ENCODE measurements around the gene FAIM. TPM values are rescaled to one million over a fixed set of nuclear protein-coding genes. Genes with fewer than 3 reads are reported as not detected.
"Not testable (repeated sequence)": the region's sequence is repeated elsewhere in the genome, so short reads cannot be mapped to it uniquely, and the experiment has no call there.

Gene FAIM
- total RNA-seq, 1 experiment from 2014 or later: 6.4 TPM

- TF ChIP-seq ATF1 (CRISPR knock-in tag; IDR thresholded peaks at IDR 0.05) (0 out of 2 replicates have a peak, but pooled peaks have one; percentile 9), ZNF671 (CRISPR knock-in tag; IDR thresholded peaks at IDR 0.05) (no peak), EMX1 (CRISPR knock-in tag; IDR thresholded peaks at IDR 0.05) (no peak), MAX (CRISPR knock-in tag; IDR thresholded peaks at IDR 0.05) (peak; percentile 95), ZNF263 (CRISPR knock-in tag; IDR thresholded peaks at IDR 0.05; ENCODE audit: low read depth) (no peak), HMGXB4 (CRISPR knock-in tag; IDR thresholded peaks at IDR 0.05) (peak; percentile 47; the same call in 1 of the 2 replicates), KAT7 (CRISPR knock-in tag; IDR thresholded peaks at IDR 0.05; ENCODE audit: borderline replicate concordance) (peak; percentile 73; the same call in 1 of the 2 replicates), ZNF232 (CRISPR knock-in tag; IDR thresholded peaks at IDR 0.05) (peak; percentile 91; the same call in 1 of the 2 replicates), MYBL2 (CRISPR knock-in tag; IDR thresholded peaks at IDR 0.05) (peak; percentile 100), CTCF (IDR thresholded peaks at IDR 0.05) (peak; percentile 86), CDX4 (CRISPR knock-in tag; IDR thresholded peaks at IDR 0.05; ENCODE audit: borderline replicate concordance) (no peak)
- TF ChIP-seq, protein P1, sequence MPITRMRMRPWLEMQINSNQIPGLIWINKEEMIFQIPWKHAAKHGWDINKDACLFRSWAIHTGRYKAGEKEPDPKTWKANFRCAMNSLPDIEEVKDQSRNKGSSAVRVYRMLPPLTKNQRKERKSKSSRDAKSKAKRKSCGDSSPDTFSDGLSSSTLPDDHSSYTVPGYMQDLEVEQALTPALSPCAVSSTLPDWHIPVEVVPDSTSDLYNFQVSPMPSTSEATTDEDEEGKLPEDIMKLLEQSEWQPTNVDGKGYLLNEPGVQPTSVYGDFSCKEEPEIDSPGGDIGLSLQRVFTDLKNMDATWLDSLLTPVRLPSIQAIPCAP (CRISPR knock-in tag; IDR thresholded peaks at IDR 0.05): peak; percentile 41; the same call in 1 of the 2 replicates
- TF ChIP-seq, protein P2, sequence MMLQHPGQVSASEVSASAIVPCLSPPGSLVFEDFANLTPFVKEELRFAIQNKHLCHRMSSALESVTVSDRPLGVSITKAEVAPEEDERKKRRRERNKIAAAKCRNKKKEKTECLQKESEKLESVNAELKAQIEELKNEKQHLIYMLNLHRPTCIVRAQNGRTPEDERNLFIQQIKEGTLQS (CRISPR knock-in tag; conservative IDR thresholded peaks at IDR 0.05): no peak
Observed at GRCh38 chr3:138594150-138594934, 14.2 kb upstream of the FAIM start, which contains the start of gene CEP70 (continued).

DNA sequence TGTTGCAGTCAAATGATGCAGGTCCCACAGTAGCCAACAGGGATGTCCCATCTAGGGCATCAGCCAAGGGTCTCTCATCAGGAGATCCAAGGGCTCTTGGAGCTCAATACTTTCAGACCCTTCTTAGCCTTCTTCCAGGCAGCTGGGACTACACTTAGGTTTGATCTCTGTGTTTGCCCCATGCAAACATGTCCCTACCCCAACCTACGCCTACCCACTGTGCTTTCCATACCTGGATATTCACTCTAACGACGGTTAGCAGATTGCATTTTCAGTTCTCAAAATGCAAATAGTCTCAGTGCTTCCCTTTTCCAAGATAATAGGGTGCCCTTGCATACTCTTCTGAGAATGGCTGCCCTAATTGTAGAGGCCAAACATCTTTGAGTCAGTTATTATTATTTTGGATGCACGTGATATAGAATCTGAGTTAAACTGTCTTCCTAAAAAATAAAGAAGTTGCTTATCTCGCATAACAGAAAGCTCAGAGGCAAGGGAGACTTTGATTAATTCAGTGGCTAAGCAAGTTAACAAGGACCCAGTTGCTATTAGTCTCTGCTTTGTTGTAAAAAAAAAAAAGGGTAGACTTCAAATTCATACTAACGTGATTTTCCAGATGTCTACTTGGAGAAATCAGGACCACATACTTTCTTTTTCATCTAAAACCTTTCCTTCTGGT is 13.5 kb upstream of the FAIM start:
- DNase-seq (ENCODE audit: low spot score): no peak
- H3K4me3 Mint-ChIP-seq: peak overlapping the region; percentile 96
- ChIA-PET POLR2A (interaction anchor here (0.9 to 2.0 kb wide), 3 partner anchors 321 to 341 kb away, joined by 5 to 13 read pairs (median 6); no protein-coding TSS in a partner anchor), CTCF (interaction anchor here (0.9 to 3.4 kb wide), 31 partner anchors 8 to 366 kb away, joined by 3 to 108 read pairs (median 5); partner anchors contain the start of genes ESYT3 and FAIM)
- H3K27ac Mint-ChIP-seq: peak overlapping the region; percentile 95
- TF ChIP-seq ESRRA (CRISPR knock-in tag; IDR thresholded peaks at IDR 0.05; ENCODE audit: borderline replicate concordance) (no peak), FOXP1 (CRISPR knock-in tag; IDR thresholded peaks at IDR 0.05; ENCODE audit: borderline replicate concordance) (no peak), ZNF232 (CRISPR knock-in tag; IDR thresholded peaks at IDR 0.05) (no peak), GRHL2 (CRISPR knock-in tag; IDR thresholded peaks at IDR 0.05; ENCODE audit: insufficient replicate concordance, severe bottlenecking) (no peak), ZNF121 (CRISPR knock-in tag; IDR thresholded peaks at IDR 0.05) (peak; percentile 56; the same call in 1 of the 2 replicates)
- no peak for ATAC-seq
- H3K4me1 Mint-ChIP-seq: peaks cover 21% of the 10 kb centered on the region
- H3K27me3 Mint-ChIP-seq (ENCODE audit: low read depth): no peaks in the 10 kb centered on the region
- peaks cover 16% of the 10 kb centered on the region for H3K9me3 Mint-ChIP-seq
- peaks cover 7% of the 10 kb centered on the region for H3K36me3 Mint-ChIP-seq

DNA sequence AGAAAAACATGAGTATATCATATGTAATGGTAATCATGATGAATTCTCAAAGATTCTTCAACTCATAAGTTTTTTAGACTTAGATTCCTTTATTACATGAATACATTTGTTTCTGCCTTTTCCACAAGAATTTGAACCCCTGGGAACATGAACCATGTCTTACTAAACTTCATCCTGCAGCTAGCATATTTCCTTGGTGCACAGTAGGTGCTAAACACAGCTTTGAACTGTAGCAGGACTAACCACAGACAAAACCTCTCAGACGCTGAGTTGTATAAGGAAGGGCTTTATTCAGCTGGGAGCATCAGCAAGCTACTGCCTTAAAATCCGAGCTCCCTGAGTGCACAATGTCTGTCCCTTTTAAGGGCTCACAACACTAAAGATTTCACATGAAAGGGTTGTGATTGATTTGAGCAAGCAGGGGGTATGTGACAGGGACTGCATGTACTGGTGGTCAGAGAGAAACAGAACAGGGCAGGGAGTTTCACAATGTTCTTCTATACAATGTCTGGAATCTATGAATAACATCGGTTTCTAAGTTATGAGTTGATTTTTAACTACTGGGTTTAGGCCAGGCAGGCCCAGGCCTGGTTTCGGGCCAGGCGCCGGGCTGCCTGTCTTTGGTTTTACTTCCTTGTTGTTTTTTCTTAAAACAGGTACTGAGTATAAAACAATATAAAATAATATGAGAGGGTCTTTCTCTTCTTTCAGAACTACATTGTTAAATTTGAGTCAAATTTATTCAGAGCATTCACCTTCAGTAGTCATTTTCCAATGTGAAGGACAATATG is 11.2 kb upstream of the FAIM start:
- DNase-seq (ENCODE audit: low spot score); CTCF ChIA-PET; H3K27me3 Mint-ChIP-seq (ENCODE audit: low read depth); ATAC-seq; H3K27ac Mint-ChIP-seq; POLR2A ChIA-PET; H3K4me3 Mint-ChIP-seq: not testable (repeated sequence)
- Mint-ChIP-seq H3K9me3 (peaks cover 28% of the 10 kb centered on the region), H3K4me1 (peaks cover 21% of the 10 kb centered on the region), H3K36me3 (peaks cover 14% of the 10 kb centered on the region)

Data from WTC11 (cell line).